HG02759 (cell line): ENCODE results near the gene SMIM22.
"Not testable (repeated sequence)": the region's sequence is repeated elsewhere in the genome, so short reads cannot be mapped to it uniquely, and the experiment has no call there.

ENCODE experiments used
- ATAC-seq: cut with Tn5 transposase; IDR thresholded peaks from one replicate; pipeline ENCODE4 v1.9.1; 2021; ENCODE audit warnings: mild to moderate bottlenecking, moderate library complexity; ENCODE audit not compliant: unreplicated experiment

SMIM22 gene

DNA sequence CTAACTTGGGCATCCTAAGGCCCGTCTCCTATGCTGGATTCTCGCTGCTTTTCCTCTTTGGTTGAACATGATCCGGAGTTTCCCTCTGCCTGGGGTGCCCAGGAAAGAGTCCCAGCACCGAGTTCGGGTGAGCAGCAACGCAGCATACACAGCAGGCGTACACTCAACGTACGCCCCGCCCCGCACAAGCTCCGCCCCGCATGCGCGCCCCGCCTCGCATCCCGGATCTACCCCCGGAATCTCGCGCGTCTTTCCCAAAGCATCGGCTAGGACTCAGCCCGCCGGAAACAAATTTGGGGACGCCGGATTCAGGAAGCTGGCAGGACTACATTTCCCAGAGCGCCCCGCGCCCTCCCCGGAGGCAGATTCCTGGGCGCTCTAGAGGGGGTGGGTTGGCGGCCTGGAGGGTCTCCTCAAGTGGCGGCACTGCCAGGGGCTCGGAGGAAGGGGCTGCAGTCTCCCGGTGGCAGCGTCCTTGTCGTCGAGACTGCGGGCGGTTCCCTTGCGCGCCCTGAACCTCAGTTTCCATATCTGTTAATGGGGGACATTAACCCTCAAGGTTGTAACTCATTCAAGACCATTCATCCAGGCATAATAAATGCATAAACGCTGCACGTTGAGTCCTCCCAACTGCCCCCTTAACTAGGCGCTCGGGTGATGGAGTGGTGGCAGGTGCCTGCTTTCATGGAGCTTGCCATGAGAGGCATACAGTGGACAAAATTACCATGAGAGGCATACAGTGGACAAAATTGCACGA lies 26.4 kb upstream of the SMIM22 start:
- ATAC-seq = peak; percentile 66

DNA sequence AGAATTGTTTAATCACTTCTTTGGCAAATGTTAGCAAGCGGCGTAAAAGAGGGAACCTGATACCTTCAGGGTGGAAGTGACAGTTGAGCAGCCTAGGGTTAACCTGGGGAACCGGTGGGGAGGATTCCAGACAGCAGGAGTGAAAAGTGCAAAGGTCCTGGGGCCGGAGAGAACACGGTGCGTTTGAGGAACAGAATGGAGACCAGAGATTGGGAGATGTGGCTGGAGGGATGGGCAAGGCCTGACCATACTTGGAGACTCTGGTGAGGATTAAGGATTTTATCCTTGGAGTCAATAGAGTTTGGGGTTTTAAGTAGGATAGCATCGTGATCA lies 25.9 kb upstream of the SMIM22 start:
- ATAC-seq = no peak

DNA sequence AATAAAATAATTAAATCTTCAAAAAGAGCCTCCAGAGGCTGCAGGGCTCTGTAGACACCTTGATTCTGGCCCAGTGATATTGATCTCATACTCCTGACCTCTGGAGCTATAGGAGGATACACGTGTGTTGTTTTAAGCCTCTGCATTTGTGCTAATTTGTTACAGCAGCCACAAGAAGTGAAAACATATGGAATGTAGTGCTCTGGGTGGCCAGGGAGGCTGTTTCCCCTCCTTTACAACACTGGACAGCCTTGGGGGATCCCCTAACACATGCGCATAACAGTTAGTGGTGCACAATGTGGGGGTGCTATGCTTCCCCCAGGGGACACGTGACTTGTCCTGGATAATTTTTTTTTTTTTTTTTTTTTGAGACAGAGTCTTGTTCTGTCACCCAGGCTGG lies 23.5 kb upstream of the SMIM22 start:
- no peak for ATAC-seq

DNA sequence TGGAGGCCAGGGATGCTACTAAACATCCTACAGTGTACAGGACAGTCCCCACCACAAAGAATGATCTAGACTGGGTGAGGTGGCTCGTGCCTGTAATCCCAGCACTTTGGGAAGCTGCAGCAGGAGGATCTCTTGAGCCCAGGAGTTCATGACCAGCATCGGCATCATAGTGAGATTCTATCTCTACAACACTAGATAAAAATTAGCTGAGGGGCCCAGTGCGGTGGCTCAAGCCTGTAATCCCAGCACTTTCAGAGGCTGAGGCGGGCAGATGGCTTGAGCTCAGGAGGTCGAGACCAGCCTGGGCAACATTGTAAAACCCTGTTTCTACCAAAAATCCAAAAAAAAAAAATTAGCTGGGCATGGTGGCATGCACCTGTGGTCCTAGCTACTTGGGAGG lies 22.8 kb upstream of the SMIM22 start:
- ATAC-seq = no peak

DNA sequence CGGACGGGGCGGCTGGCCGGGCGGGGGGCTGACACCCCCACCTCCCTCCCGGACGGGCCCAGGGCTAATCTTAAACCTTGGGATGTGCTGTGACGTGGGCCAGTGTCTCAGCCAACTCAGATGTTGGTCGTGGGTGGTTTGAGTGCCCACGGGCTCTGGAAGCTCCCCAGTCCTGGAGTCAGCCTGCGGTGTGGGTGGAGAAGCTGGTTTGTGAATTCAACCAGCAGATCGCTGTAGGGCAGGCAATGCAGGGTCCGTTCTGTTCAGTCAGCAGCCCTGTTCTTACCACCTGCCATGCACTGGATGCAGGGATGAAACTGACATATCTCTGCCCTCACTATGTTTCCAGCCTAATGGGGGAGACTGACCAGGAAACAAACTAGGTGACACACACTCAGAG lies 20.2 kb upstream of the SMIM22 start:
- no peak for ATAC-seq

DNA sequence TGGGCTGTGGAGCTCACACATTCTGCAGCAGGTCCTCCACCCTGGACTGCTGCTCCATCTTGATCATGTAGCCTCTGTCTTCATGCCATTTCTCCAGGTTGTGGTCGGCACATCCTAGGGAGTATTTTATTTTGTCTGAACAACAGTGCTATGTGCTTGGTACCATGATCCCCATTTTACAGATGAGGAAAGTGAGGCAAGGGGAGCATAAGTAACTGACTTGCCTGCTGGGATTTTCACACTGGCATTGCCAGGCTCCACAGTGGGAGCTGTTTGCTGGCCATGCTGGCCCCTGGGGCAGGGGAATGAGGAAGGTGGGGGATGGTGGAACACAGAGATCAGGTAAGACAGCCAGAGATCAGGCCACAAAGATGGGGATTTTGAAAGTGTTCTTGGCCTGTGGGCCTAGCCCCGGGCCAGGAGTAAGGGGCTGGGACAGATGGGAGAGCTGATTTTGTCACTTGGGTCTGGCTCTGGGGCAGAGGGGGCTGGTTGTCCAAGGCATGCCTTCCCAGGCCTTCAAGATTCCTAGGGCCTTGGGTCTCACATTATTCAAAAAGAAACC lies 18.9 kb upstream of the SMIM22 start:
- no peak for ATAC-seq

DNA sequence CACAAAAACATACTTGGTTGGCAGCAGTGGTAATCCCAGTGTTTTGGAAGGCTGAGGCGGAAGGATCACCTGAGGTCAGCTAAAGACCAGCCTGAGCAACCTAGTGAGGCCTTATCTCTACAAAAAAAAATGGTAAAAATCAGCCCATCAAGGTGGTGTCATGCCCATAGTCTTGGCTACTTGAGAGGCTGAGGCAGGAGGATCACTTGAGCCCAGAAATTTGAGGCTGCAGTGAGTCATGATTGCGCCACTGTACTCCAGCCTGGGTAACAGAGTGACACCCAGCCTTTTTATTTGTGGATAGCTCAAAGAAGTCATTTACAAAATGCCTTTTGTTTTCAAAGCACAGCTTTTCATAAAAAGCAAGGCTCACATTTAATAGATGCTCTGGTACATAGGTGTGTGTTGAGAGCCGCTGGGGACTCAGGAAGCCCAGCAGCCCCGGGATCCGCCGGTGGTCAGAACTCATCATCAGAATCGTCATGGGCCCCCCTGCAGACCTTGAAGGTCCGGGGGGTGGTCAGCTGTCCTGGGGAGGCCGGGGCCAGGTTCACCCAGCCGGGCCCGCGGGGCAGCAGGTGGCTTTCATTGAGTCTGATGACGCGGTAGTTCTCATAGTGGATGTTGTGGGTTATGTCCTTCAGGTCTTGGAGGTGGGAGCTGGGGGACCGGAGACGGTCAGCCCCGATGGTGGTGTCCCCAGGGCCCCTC lies 17.7 kb upstream of the SMIM22 start:
- no peak for ATAC-seq

DNA sequence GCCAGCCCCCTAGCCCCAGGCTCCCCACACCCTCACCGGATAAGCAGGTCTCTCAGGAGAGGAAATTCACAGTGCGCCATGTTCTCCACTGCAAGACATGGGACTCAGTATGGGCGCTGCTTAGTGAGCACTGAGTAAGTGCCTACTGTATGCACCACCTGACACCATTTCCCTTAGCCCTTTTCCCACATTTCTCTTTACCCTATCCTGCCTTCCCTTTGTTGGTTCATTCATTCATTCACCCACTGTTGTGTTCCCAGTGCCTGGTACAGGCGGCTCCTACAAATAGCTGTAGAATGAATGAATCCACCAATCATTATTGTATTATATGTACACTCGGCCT lies 17.1 kb upstream of the SMIM22 start:
- ATAC-seq = no peak

DNA sequence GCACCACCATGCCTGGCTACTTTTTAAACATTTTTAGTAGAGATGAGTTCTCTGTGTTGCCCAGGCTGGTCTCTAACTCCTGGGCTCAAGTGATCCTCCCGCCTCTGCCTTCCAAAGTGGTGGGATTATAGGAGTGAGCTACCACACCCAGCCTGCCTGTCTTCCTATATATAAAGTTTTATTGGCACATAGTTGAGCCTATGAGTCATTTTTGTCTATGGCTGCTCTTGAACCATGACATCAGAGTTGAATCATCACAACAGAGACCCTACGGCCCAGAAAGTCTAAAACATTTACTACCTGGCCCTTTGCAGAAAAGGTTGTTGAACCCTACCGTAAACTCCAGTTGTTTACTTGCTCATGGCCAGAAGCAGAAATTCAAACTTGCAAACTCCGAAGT lies 14.9 kb upstream of the SMIM22 start:
- ATAC-seq = no peak

DNA sequence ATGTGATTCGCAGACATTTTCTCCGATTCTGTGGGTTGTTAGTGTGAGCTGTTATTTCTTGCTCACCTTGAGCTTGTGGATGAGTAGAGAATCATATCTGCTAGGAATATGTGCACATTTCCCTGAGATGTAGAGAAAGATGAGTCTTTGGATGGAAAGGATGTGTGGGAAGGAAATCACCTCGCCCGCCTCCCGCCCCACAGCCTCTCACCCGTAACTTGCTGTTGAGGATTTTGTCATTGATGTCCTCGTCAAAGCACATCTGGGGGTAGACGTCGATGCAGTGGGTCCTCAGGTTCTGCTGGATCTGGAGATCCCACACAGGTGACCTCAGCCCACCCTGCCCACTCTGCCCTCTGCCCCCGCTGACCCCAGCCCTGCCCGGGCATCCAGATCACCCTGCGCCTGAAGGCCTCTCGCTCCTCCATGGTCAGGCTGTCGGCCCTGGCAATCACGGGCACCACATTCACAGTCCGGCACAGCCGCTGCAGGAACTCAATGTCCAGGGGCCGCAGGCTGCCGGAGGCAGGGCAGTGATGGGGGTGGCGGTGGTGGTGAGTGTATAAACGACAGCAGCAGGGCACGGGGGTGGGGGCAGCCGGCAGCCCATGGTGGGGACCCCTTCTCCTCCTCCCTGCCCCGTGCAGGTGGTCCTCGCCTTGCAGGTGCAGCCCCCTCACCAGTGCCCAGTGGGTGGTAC lies 11.8 kb upstream of the SMIM22 start:
- no peak for ATAC-seq

DNA sequence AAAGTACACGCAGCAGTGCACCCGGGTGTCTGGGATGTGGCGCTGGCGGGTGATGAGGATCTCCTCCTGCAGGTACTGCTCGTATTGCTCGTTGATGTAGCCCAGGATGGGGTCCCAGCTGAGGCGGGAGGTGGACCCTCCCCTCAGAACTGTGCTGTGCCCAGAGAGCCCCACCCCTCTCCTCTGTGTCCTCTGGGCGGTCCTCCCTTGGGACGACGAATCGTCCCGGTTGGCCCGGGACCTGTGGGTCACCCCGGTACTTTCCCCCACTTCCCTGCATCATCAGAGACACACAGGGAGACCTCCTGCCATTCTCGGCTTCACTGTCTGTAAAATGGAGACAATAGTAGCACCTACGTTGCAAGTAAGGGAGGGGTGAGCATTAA lies 11.2 kb upstream of the SMIM22 start:
- no peak for ATAC-seq

DNA sequence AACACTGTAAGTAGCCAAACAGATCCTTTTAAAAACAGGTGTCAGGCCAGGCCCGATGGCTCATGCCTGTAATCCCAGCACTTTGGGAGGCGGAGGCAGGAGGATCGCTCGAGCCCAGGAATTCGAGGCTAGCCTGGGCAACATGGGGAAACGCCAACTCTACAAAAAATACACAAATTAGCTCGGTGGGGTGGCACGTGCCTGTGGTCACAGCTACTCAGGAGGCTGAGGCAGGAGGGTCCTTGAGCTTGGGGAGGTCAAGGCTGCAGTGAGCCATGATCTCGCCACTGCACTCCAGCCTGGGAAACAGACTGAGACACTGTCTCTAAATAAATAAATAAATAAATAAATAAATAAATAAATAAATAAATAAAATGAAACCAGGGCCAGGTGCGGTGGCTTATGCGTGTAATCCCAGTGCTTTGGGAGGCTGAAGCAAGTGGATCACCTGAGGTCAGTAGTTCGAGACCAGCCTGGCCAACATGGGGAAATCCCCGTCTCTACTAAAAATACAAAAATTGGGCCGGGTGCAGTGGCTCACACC lies 10.7 kb upstream of the SMIM22 start:
- not testable (repeated sequence) for ATAC-seq

DNA sequence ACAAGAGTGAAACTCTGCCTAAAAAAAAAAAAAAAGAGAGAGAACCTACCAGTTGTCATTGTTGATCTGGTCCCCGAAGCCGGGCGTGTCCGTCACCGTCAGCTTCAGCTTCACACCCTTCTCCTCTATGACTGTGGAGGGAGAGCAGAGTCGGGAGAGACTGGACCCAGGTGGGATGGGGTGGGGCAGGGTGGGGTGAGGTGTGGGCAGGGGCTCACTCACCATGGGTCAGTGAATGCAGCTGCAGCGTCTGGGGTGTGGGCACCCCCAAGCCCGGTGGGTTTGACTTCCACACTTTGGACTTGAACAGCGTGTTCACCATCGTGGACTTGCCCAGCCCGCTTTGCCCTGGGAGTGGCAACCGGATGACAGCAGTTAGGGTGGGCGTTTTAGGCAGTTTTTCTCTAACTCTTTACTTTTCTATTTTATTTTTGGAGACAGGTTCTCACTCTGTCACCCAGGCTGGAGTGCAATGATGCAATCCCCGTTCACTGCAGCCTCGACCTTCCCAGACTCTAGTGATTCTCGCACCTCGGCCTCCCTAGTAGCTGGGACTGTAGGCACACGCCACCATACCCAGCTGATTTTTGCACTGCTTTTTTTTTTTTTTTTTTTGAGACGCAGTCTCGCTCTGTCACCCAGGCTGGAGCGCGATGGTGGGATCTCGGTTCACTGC lies 9.3 kb upstream of the SMIM22 start:
- no peak for ATAC-seq

DNA sequence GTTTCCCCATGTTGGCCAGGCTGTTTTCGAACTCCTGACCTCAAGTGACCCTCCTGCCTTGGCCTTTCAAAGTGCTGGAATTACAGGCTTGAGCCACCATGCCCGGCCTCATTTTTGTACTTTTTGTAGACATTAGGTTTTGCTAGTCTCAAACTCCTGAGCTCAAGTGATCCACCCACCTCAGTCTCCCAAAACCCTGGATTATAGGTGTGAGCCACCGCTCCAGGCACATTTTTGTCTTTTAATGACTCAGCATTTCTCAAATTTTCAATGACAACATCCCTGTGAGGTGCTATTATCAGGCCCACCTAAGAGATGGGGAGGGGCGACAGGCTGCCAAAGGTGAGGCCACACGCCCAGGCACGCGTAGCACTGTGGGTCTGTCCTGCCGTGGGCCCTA lies 8.1 kb upstream of the SMIM22 start:
- ATAC-seq = no peak

DNA sequence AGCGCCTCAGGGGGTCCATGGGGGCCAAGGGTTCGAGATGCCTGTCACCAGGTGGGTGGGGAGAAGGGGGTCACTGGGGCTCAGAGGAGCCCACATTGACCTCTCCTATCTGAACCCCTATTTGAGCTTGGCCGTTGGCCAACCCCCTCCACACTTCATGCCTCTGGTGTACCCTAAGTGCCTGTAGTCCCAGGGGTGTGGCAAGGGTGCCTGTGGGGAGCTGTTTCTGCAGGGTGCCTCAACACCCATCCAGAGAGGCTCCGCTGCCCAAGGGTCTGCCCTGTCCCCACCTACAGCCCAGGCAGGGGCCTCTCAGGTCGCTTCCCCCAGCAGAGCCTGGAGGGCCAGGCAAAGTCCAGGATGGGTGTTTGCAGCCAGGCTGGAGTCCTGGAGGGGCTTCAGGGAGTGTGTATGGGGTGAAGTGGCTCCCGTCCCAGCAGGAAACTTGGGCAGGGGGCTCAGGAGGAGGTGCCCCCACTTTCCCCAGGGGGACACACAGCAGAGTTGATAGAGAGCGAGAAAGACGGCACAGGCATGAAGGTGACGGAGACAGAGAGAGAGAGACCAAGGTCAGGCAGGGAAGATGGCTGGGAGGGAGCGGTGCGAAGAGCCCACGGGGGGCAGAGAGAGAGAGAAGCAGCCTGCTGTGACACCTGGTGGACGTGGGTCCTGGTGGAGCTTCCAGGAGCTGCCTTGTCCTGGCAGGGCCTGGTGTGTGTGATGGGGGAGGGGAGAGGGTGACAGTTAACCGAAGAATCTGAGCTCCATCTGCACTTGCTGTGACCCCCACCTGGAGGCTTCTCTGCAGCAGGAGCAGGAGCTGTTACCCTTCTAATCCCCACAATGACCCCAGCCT lies 7.3 kb upstream of the SMIM22 start, which contains the start of gene SEPTIN12:
TSS of gene SEPTIN12 (minus strand) at position 719 of the 856 bp plus-strand sequence. CDS start at position 19, 700 bp downstream.
- ATAC-seq = no peak

DNA sequence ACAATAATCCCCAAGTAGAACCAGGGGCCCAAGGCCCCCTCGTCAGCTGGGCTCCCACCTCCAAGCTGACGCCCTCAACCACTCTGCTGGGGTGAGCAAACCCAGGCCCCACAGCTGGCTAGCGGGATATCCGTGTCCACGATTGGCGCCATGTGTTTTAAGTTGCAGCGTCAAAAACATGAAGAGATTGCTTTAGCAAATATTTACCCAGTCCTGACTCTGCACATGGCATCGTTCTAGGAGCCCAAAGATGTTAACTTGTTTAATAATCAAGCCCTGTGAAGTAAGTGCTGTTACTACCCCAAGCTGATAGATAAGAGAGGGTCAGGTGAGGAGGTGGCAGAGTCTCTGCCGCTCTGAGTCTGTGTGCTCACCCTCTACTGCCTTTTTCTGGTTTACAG lies 6.7 kb upstream of the SMIM22 start:
- ATAC-seq = no peak

DNA sequence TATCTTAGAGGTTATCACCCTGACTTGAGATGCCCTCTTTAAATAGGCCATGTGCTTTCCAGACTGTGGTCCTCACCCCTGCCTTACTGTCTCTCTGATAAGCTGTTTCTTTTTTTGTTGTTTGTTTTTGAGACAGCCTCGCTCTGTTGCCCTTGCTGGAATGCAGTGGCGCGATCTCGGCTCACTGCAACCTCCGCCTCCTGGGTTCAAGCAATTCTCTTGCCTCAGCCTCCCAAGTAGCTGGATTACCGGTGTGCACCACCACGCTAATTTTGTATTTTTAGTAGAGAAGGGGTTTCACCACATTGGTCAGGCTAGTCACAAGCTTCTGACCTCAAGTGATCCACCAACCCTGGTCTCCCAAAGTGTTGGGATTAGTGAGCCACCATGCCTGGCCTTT lies 6.3 kb upstream of the SMIM22 start:
- no peak for ATAC-seq

DNA sequence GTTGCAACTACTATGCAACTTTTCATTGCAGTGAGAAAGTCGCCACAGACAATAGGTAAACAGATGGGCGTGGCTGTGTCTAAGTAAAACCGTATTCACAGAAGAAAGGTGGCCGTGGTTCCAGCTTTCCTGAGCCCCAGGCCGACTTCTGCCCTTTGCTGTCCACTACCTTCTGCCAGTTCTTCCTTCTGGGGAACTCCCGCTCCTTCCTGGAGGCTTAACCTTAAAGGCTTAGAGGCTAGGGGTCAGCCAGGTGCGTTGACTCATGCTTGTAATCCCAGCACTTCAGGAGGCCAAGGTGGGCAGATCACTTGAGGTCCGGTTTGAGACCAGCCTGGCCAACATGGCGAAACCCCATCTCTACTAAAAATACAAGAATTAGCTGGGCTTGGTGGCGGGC lies 4.9 kb upstream of the SMIM22 start:
- no peak for ATAC-seq

DNA sequence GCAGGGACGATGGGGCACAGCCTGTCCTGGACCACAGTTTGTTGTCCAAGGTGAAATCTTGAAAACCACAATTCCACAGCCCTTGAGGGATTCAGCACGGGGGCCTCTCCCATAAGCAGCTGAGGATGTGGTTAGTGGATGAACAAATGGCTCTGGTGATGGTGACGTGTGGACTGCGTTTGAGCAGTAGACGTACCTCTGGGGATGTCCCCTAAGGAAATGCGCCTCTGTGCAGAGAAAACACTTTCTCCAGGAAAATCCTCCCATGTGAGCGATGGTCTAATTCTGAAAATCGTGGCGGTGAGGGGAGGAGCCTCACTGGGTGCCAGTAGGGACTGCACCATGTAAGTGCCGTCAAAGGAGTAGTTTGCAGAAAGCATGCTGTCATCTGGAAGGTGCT lies 4.3 kb upstream of the SMIM22 start:
- ATAC-seq = no peak

DNA sequence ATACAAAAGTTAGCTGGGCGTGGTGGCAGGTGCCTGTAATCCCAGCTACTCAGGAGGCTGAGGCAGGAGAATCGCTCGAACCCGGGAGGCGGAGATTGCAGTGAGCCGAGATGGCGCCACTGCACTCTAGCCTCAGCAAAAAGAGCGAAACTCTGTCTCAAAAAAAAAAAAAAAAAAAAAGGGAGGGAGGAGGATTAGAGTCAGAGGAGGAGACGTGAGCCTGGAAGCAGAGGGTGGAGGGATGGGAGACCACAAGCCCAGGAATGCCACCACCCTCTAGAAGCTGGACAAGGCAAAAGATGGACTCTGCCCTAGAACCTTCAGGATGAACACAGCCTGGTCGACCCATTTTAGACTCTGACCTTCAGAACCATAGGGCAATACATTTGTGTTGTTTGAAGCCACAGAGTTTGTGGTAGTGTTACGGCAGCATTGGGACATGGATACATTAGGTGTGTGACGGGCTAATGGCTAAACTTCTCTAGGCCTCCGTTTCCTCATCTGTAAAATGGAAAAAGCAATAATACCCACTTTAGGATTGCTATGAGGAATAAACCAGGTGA lies 2.1 kb upstream of the SMIM22 start:
- ATAC-seq = no peak
